H1 (cell line): ENCODE results near the gene DCTPP1.

Experiments
- EZH2 ChIP-seq: fragments of 200-600 bp; sonication (generic); IDR thresholded peaks from 2 replicates; pipeline ENCODE4 v1.7.1; 2012; ENCODE audit warnings: low read depth, mild to moderate bottlenecking, moderate library complexity, low read length, inconsistent platforms; ENCODE audit not compliant: severe bottlenecking
- HDAC2 ChIP-seq, 2 experiments: fragments of 300-600 bp in 1 of 2; sonication (generic) in 1 of 2; IDR thresholded peaks; 2 replicates each; pipeline ENCODE4 v1.6.1; 2011 to 2012; ENCODE audit warnings: low read depth in 2 of 2, low read length in 2 of 2, mild to moderate bottlenecking in 2 of 2, moderate library complexity in 2 of 2, borderline replicate concordance in 1 of 2, inconsistent platforms in 1 of 2
- POLR2AphosphoS5 ChIP-seq: IDR thresholded peaks from 2 replicates; pipeline ENCODE4 v1.6.1; 2011; ENCODE audit warnings: low read depth, low read length
- SP2 ChIP-seq: IDR thresholded peaks from 2 replicates; pipeline ENCODE4 v1.6.1; 2012; ENCODE audit warnings: mild to moderate bottlenecking, low read length, inconsistent platforms
- TCF12 ChIP-seq: IDR thresholded peaks from 2 replicates; pipeline ENCODE4 v1.6.1; 2011; ENCODE audit warnings: low read depth, mild to moderate bottlenecking, low read length

DNA sequence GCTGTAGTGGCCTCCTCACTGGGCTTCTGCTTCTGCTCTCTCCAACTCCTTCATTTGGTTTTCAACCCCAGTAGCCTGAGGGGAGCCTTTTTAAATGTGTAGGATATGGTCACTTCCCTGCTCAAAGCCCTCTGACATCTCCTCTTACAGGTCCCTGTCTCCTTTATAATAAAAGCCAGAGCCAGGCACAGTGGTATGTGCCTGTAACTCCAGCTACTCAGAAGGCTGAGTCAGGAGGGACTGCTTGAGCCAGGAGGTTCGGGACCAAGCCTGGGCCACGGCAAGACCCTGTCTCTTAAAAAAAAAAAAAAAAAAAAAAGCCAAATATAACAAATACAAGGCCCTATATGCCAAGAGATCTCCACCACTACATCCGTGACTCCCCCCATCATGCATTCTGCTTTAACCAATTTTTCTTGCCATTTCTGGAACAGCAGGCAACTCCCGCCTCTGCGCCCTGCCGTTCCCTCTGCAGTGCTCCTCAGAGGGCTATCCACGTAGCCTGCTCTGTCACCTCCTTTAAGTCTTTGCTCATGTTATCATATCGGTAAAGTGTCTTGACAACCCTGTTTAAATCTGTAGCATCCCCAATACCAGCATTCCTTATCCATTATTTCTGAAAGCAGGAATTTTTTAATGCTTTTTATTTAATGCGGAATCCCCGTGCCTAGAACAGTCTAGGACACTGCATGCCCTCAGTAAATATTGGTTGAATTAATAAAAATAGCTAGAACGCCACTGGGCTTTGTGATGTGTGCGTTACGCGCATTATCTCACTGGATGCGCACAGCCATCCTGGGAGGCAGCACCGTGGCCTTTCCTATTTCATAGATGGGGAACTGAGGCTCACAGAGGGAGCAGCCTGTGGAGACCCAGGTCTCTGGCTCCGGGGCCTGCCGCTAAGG lies 13.0 kb downstream of the DCTPP1 start:
- TF ChIP-seq POLR2AphosphoS5 = no peak
- TF ChIP-seq TCF12 = no peak
- no peak for TF ChIP-seq SP2
- no peak for TF ChIP-seq EZH2
- no peak for TF ChIP-seq HDAC2 (IDR thresholded peaks at IDR 0.05; ENCODE audit: borderline replicate concordance in 1 of 2, low read depth in 2 of 2, low read length in 2 of 2)
